GM21367 (cell line): ENCODE results near the gene PACSIN2.
"Not testable (repeated sequence)": the region's sequence is repeated elsewhere in the genome, so short reads cannot be mapped to it uniquely, and the experiment has no call there.

Source experiments
- ATAC-seq: cut with Tn5 transposase; IDR thresholded peaks from one replicate; pipeline ENCODE4 v1.9.1; 2021; ENCODE audit not compliant: unreplicated experiment

Gene PACSIN2

GRCh38 chr22:43014869-43015676 lies at the start of gene PACSIN2:
PACSIN2 (minus strand) TSS chr22:43015149; CDS start chr22:42912080, 103,069 bp downstream.
- peak; percentile 74 for ATAC-seq

- ATAC-seq, result no peak
These were observed 45.2 kb upstream of the PACSIN2 start for GRCh38 chr22:43060183-43060582.

DNA sequence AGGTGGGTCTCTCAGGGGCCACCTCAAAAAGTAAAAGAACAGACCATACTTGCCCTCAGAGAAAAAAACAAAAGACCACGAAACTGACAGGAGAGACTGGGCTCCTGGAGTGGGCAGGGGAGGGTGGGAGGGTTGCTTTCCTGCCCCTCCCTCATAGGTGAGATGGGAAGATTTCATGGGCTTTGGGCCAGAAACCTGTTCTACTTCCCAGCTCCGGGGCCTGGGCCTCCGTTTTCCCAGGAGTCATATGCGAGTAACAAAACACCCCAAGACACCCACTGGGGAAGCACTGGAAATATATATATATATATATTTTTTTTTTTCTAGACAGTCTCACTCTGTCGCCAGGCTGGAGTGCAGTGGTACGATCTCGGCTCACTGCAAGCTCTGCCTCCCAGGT lies 42.7 kb upstream of the PACSIN2 start:
- no peak for ATAC-seq

- ATAC-seq, result no peak
These were observed 38.2 kb upstream of the PACSIN2 start for GRCh38 chr22:43053176-43053575.

DNA sequence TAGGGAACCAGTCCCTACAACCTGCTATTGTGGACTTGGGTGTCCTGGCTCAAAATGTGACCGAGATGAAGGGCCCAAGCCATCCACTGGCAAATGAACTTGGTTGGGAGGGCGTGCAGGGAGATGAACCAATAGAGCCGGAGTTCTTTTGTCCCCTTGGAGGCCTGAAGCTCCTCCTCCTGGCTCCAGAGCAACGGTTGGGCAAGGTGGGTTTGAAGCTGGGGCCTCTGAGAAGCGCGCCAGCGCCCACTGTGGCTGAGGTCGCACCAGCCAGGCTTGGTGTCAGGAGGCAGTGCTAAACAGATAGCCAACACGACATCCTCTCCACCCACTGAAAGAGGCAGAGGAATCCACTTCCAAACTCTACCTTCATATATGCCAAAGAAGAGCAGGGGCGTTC lies 36.0 kb upstream of the PACSIN2 start:
- no peak for ATAC-seq

- ATAC-seq, result no peak
These were observed 32.7 kb upstream of the PACSIN2 start for GRCh38 chr22:43047605-43048004.

DNA sequence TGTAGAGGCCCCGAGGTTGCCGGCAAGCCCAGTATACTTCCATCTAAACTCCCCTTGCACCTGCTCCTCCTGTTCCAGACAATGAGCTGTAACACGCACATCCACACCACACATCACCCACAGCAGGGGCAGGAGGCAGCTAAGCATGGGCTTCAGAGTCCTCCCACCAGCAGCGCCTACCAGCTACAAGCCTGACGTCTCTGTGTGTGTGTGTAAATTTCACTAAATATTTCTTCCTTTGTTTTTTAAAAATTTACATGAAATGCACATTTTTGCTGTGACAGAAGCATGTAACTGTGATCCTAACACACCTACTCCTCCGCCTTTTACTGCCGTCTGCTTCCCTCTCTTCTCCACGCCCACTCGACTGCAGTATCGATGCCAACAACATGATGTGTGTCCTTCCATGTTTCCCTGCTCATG lies 29.4 kb upstream of the PACSIN2 start:
- no peak for ATAC-seq

DNA sequence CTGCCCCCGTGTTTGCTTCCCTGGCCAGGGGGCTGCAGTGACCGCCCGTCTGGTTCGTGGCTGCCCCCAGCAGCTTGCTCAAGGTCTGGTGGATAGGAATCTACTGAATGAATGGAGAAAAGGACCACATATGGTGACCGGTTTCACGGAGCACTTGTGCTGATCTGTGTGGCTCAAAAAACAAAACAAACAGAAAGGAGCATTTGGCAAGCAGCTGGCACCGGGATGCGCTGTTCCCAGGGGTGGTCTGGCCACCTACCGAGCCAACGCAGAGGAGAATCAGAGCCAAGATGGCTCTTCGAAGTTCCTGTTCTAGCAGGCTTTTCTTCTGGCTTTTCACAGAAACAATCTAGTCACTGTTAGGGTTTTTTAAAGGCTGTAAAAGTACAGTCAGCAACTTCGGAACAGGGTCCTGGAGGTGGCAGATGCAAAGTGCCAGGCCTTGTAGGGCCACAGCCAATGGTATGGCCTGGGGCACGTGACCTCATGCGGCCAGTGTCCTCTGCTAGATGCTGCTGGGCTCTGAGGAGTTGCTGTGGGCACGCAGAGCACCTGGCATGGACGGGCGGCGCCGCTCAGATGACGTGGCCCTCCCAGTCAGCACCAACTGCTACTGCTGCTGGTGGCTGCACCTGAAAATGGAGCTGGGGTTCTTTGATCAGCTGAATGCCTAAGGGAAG lies 27.3 kb upstream of the PACSIN2 start:
- no peak for ATAC-seq

GRCh38 chr22:43039800-43040199 lies 24.9 kb upstream of the PACSIN2 start:
- ATAC-seq, result no peak

DNA sequence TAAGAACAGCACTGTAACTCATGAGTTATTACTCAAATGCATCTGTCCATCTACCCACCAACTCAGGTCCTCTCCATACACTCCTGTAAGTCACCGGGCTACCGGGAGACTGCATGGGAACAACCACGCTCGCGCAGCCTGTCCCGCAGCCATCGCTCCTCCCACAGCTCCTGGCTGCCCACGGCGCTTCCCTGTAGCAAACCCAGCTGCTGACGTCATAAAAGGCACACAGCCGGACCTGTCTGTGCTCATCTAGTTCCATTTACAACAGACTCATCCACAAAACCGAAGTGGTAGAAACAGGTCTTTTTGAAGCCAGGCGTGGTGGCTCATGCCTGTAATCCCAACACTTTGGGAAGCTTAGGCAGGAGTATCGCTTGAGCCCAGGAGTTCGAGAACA lies 23.4 kb upstream of the PACSIN2 start:
- no peak for ATAC-seq

DNA sequence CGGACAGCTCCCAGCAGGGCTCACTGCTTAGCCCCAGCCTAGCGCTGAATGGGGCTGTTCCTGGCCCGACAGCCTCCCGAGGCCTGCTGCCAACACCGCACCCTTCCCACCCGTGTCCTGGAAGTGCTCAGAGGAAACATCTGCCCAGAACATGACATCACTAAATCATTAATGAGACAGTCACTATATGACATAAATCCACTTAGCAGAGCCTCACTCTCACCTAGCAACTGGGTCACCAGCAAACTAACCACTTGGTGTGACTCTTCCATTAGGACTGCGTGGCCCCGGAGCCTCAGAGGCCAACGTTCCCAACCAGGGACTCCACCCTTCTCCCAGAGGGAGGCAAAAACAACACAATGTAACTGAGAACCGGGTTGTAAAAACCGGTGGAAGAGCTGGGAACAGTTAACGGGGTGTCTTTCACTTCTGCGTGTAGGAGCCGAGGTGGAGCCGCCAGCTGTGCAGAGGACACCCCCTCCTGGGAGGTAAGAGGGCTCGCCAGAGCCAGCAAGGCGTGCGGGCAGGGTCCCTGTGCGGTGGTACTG lies 21.4 kb upstream of the PACSIN2 start:
- ATAC-seq, result no peak

- no peak for ATAC-seq
These were observed 20.3 kb upstream of the PACSIN2 start for GRCh38 chr22:43035250-43035649.

- no peak for ATAC-seq
These were observed 16.7 kb upstream of the PACSIN2 start for GRCh38 chr22:43031617-43032016.

DNA sequence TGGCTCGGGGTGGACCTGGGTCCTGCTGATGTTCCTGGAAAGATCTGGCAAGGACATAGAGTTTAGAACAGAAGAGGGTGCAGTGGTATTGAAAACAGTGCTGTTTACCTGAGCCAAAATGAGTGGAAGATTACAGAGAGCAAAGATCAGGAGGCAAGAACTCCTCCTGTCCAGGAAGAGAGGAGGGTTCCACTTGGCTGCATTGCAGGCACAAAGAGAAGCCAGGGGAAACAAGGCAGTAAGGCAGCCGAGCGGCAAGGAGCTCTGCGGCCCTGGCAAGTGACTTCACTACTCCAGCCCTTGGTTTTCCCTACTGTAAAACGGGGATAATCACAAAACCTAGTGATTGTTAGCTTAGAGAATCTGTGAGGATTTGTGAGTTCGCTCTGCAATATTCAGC lies 3.7 kb upstream of the PACSIN2 start:
- no peak for ATAC-seq

- no peak for ATAC-seq
These were observed 2.8 kb upstream of the PACSIN2 start for GRCh38 chr22:43017525-43018460.

- not testable (repeated sequence) for ATAC-seq
These were observed 1.2 kb upstream of the PACSIN2 start for GRCh38 chr22:43016150-43016549.

- no peak for ATAC-seq
These were observed 711 bp upstream of the PACSIN2 start for GRCh38 chr22:43015677-43016042.

- no peak for ATAC-seq
These were observed 557 bp downstream of the PACSIN2 start for GRCh38 chr22:43014316-43014868.

- ATAC-seq, result no peak
These were observed 1.3 kb downstream of the PACSIN2 start for GRCh38 chr22:43013355-43014315.

DNA sequence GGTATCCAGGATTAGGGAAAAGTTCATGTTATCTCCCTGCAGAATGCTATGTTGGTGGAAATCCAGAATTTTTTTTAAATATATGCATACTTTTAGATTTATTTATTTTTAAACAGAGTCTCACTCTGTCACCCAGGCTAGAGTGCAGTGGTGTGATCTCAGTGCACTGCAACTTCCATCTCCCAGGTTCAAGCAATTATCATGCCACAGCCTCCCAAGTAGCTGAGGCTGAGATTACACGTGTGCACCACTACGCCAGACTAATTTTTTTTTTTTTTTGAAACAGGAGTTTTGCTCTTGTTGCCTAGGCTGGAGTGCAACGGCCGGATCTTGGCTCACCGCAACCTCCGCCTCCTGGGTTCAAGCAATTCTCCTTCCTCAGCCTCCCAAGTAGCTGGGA lies 2.6 kb downstream of the PACSIN2 start:
- no peak for ATAC-seq
